ENCODE data around the gene ZNF776.

GRCh38 chr19:57802269-57802668 is 55.7 kb downstream of the ZNF776 start:
- no peak for TF ChIP-seq CTCF (IDR thresholded peaks at IDR 0.05)
- no peak for TF ChIP-seq POLR2A (IDR thresholded peaks at IDR 0.05)
